PFSK-1 (cell line): ENCODE results near the gene GEMIN7.

ENCODE experiments used
- FOXP2 ChIP-seq: optimal IDR thresholded peaks from 2 replicates; pipeline ENCODE3; 2011; ENCODE audit warnings: borderline replicate concordance, control low read depth, inconsistent platforms; ENCODE audit not compliant: insufficient read depth; ENCODE audit errors: extremely low read length, extremely low read depth
- POLR2AphosphoS5 ChIP-seq: IDR thresholded peaks from 2 replicates; pipeline ENCODE4 v1.6.1; 2012; ENCODE audit warnings: low read depth, mild to moderate bottlenecking, control low read depth, low read length, moderate library complexity
- SIN3A ChIP-seq: IDR thresholded peaks from 2 replicates; pipeline ENCODE4 v1.6.1; 2012; ENCODE audit warnings: mild to moderate bottlenecking, low read length, moderate library complexity, borderline replicate concordance; ENCODE audit not compliant: insufficient read depth
- TAF1 ChIP-seq: IDR thresholded peaks from 2 replicates; pipeline ENCODE4 v1.6.1; 2012; ENCODE audit warnings: low read length, control low read depth, borderline replicate concordance; ENCODE audit not compliant: insufficient read depth
- TF ChIP-seq, protein P1 (sequence below), 2 experiments: IDR thresholded peaks; 2 replicates each; pipeline versions ENCODE4 v1.6.1 to v1.8.0; 2011 to 2012; ENCODE audit warnings: low read depth in 2 of 2, low read length in 2 of 2, control low read depth in 1 of 2, inconsistent platforms in 1 of 2, mild to moderate bottlenecking in 1 of 2, moderate library complexity in 1 of 2; ENCODE audit not compliant: insufficient read depth in 1 of 2

DNA sequence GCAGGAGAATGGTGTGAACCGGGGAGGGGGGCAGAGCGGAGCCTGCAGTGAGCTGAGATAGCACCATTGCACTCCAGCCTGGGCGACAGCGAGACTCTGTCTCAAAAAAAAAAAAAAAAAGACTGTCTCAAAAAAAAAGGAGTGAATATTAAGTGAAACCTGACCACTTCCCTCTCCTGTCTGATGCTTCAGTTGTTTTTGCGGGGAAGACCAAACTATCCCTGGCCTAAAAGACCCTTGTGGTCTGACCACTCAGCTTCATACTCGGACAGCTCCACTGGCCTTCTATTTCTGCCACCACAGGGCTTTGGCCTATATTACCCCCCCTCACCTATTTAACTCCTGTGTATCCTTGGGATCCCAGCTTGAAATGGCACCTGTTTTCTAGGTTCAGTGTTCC, 37.9 kb upstream of the GEMIN7 start:
- no peak for TF ChIP-seq POLR2AphosphoS5
- TF ChIP-seq, protein P1, sequence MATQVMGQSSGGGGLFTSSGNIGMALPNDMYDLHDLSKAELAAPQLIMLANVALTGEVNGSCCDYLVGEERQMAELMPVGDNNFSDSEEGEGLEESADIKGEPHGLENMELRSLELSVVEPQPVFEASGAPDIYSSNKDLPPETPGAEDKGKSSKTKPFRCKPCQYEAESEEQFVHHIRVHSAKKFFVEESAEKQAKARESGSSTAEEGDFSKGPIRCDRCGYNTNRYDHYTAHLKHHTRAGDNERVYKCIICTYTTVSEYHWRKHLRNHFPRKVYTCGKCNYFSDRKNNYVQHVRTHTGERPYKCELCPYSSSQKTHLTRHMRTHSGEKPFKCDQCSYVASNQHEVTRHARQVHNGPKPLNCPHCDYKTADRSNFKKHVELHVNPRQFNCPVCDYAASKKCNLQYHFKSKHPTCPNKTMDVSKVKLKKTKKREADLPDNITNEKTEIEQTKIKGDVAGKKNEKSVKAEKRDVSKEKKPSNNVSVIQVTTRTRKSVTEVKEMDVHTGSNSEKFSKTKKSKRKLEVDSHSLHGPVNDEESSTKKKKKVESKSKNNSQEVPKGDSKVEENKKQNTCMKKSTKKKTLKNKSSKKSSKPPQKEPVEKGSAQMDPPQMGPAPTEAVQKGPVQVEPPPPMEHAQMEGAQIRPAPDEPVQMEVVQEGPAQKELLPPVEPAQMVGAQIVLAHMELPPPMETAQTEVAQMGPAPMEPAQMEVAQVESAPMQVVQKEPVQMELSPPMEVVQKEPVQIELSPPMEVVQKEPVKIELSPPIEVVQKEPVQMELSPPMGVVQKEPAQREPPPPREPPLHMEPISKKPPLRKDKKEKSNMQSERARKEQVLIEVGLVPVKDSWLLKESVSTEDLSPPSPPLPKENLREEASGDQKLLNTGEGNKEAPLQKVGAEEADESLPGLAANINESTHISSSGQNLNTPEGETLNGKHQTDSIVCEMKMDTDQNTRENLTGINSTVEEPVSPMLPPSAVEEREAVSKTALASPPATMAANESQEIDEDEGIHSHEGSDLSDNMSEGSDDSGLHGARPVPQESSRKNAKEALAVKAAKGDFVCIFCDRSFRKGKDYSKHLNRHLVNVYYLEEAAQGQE (IDR thresholded peaks at IDR 0.05; ENCODE audit: insufficient read depth in 1 of 2, low read depth in 2 of 2, low read length in 2 of 2): no peak
- no peak for TF ChIP-seq SIN3A
- TF ChIP-seq FOXP2: no peak
- TF ChIP-seq TAF1: no peak
